WI38 (cell line): ENCODE results near the gene NR3C1.

ENCODE experiments used
- H3K4me3 ChIP-seq: 2 replicates; pipeline ENCODE4 v1.5.1; 2011; ENCODE audit warnings: low read depth, mild to moderate bottlenecking, control low read depth, low read length
- TF ChIP-seq, protein P1 (sequence below): IDR thresholded peaks from 2 replicates; pipeline ENCODE4 v1.5.1; 2012; ENCODE audit warnings: low read depth, mild to moderate bottlenecking, control low read depth, low read length

The NR3C1 gene

DNA sequence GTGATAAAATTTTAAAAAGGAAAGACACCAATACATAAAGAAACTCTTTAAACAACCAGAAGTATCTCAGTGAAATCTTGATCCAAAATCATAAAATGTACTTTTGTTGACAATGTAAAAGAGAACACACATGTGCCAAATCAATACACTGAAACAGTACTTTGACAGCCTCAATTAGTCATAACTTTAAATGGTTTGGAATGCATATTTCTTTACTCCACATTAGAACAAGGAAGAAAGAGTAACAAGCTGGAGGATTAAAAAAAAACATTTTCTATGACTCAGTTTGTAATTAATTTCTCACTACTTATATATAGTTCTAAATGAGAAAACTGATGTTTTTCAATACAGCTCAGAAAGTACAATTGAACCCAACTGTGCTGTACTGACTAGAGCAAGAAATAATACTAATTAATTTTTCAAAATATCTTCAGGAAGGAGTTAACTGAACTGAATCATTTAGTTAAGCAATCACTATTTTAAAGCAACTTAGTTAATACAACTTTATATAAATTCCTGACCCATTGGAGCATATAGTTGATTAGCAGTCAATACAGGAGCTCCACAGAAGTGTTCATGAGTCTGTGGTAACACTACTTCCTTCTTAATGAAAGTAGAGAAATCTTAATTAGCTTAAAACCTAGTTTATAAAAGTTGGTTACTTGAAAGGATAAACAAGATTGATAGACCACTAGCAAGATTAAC is 101.0 kb downstream of the NR3C1 start:
- TF ChIP-seq, protein P1, sequence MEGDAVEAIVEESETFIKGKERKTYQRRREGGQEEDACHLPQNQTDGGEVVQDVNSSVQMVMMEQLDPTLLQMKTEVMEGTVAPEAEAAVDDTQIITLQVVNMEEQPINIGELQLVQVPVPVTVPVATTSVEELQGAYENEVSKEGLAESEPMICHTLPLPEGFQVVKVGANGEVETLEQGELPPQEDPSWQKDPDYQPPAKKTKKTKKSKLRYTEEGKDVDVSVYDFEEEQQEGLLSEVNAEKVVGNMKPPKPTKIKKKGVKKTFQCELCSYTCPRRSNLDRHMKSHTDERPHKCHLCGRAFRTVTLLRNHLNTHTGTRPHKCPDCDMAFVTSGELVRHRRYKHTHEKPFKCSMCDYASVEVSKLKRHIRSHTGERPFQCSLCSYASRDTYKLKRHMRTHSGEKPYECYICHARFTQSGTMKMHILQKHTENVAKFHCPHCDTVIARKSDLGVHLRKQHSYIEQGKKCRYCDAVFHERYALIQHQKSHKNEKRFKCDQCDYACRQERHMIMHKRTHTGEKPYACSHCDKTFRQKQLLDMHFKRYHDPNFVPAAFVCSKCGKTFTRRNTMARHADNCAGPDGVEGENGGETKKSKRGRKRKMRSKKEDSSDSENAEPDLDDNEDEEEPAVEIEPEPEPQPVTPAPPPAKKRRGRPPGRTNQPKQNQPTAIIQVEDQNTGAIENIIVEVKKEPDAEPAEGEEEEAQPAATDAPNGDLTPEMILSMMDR, result no peak
- H3K4me3 ChIP-seq, result no peak overlapping the region

DNA sequence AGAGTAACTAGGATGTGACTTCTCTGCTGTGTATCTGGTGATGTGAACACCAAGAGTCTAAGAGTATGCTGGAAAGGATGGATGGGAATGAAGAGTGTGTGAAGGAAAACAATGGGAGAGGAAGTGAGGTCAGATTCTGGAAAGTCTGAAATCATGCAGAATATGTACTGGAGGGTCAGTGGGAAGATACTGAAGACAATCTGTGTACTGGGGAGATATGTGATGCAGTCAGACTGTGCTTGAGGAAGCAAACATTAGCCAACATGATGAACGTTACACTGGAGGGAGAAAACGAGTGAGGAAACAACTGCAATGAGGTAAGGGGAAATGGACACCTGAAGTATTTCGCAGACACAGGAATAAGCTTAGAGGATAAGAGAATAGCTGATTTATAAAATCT is 105.7 kb downstream of the NR3C1 start:
- H3K4me3 ChIP-seq, result no peak overlapping the region
- TF ChIP-seq, protein P1, result no peak

DNA sequence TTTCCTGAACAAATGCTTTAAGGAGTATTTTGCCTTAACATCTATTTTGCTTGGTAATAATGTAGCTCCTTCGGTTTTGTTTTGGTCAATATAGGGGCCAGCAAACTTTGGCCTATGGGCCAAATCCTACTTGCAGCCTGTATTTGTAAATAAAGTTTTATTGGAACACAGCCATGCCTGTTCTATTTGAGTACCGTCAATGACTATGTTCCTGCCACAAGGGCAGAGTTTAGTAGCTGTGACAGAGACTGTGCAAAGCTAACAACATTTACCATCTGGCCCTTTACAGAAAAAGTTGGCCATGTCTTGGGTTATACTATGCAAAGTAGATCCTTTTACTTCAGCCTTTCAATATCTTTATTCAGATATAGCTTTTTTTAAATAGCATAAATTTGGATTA is 113.4 kb downstream of the NR3C1 start:
- H3K4me3 ChIP-seq, result no peak overlapping the region
- TF ChIP-seq, protein P1, result no peak

DNA sequence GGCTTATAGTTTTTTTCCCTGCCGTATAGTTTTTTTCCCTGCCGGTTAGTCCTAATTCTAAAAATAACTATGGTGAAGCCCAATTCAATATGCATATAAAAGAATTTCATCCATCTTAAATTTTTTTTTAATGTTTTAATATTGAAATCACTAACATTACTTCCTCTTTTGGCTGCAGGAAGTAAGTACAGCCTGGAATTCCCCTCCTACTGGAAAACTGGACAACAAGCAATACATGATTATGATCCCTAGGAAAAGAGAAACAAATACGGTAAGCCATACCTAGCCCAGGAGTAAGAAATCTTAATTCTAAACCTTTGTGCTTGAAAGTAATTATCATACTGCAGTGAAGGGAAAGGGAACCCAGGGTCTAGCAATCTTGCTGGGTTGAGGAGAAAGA is 119.0 kb downstream of the NR3C1 start:
- TF ChIP-seq, protein P1, result no peak
- no peak overlapping the region for H3K4me3 ChIP-seq

DNA sequence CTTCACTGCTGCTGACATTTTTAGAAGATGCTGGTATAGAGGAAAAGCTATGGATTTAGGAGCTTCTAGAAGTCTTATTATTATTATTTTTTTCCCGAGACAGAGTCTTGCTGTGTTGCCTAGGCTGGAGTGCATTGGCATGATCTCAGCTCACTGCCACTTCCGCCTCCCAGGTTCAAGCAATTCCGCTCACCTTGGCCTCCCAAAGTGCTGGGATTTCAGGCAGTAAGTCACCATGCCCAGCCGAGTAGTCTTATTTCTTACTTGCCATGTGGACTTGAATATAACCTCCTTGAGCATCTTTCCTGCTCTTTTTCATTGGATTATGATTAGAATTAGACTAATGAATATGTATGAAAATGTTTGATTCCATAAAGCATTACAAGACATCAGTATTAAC is 119.5 kb downstream of the NR3C1 start:
- no peak overlapping the region for H3K4me3 ChIP-seq
- TF ChIP-seq, protein P1, result no peak

DNA sequence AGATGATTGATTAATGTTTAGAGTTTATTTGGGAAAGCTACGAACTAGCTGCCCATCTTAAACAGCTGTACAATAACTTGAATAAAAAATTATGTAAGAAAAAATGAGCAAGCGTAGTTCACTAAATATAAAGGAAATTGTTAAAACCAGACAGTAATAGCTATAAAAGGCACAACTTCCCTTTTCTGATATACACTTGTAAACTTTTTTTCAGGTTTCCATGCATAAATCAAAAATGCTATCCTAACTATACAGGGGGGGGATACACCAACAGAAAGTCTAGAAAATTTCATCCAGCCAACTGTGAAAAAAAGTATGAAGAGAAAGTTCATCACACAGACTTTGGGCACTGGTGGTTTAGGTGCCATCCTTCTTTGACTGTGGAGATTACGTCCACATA is 122.3 kb downstream of the NR3C1 start:
- TF ChIP-seq, protein P1, result no peak
- H3K4me3 ChIP-seq, result no peak overlapping the region

DNA sequence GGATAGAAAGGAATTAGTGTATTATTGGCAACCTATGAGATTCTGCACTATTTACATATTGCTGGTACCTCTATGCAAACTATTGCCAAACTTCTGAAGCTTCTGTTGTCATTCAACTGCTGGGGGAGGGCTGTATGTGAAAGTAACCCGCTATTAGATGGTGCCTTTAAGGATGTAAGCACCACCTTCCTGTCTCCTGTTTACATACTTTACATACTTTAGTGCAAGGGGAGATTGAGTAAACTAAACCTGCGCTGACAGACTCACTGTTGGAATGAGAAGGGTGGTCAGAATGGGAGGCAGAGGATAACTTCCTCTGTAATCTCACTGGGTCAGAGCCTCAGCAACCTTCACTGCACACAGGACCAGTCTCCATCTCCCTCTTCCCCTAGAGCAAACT is 123.8 kb downstream of the NR3C1 start:
- TF ChIP-seq, protein P1, result no peak

More for the DNA sequence above, 123.8 kb downstream of the NR3C1 start:
- H3K4me3 ChIP-seq, result no peak overlapping the region
